A549 (cell line): Measurements from ENCODE around the gene TTLL11. TPM values are rescaled to one million over a fixed set of nuclear protein-coding genes. Genes with fewer than 3 reads are reported as not detected.

Experiments
- ATAC-seq, 2 experiments: fragments of 200-7000 bp in 1 of 2; fragments of >200 bp in 1 of 2; cut with Nextera tagmentation in 1 of 2; cut with Tn5 transposase in 1 of 2; 3 replicates each; pipeline versions ENCODE4 v1.8.0 to v1.9.1; 2018 to 2020; ENCODE audit warnings: mild to moderate bottlenecking in 1 of 2, moderate library complexity in 1 of 2
- CTCF ChIA-PET: fragments of 300-600 bp; sonication (Branson Sonifier 250); formaldehyde crosslinking; extraction: SDS; loops from one replicate; lab custom pipeline; 2021; ENCODE audit warnings: antibody characterized with exemption, inconsistent platforms; lab: Yijun Ruan, JAX
- POLR2A ChIA-PET: fragments of 350-600 bp; formaldehyde crosslinking; extraction: SDS; loops from one replicate; lab custom pipeline; 2021; ENCODE audit warnings: antibody characterized with exemption, inconsistent platforms; lab: Yijun Ruan, JAX
- DNase-seq, 2 experiments: peaks; one replicate each; pipeline versions ENCODE4 v3.0.0 to v3.0.0-alpha.2; 2011 to 2016; ENCODE audit warnings: low read depth in 1 of 2, low spot score in 1 of 2
- FAIRE-seq: peaks from 2 replicates; lab custom pipeline; 2011; peaks lifted over from hg19 to GRCh38; lab: Jason Lieb, UNC
- H3K27ac ChIP-seq, 2 experiments: fragments of >200 bp; sonication (Bioruptor Twin); formaldehyde crosslinking; 3 replicates each; pipeline ENCODE4 v1.5.1; 2016 to 2017
- H3K4me1 ChIP-seq: fragments of >200 bp; sonication (Bioruptor Twin); formaldehyde crosslinking; 3 replicates; pipeline ENCODE4 v1.6.1; 2016
- H3K4me2 ChIP-seq: fragments of >200 bp; sonication (Bioruptor Twin); formaldehyde crosslinking; 3 replicates; pipeline ENCODE4 v1.6.1; 2016
- H3K4me3 ChIP-seq: fragments of >200 bp; sonication (Bioruptor Twin); formaldehyde crosslinking; 3 replicates; pipeline ENCODE4 v1.5.1; 2016
- H3K9me3 ChIP-seq: fragments of >200 bp; sonication (Bioruptor Twin); formaldehyde crosslinking; 3 replicates; pipeline ENCODE4 v1.6.1; 2016
- BHLHE40 ChIP-seq: IDR thresholded peaks from 2 replicates; pipeline ENCODE4 v1.6.1; 2012; ENCODE audit warnings: low read depth, low read length, inconsistent platforms
- CBX2 ChIP-seq: fragments of 200-600 bp; sonication (generic); IDR thresholded peaks from 2 replicates; pipeline ENCODE4 v1.6.1; 2016; ENCODE audit warnings: low read depth, mild to moderate bottlenecking, borderline replicate concordance
- CEBPB ChIP-seq, 2 experiments: fragments of >200 bp in 1 of 2; sonication (Bioruptor Twin) in 1 of 2; formaldehyde crosslinking in 1 of 2; IDR thresholded peaks; 2 replicates each; pipeline ENCODE4 v1.6.1; 2012 to 2016
- CHD4 ChIP-seq: fragments of 200-600 bp; sonication (generic); IDR thresholded peaks from 2 replicates; pipeline ENCODE4 v1.6.1; 2016; ENCODE audit warnings: antibody characterized with exemption, mild to moderate bottlenecking, borderline replicate concordance
- EHF ChIP-seq: fragments of 250-450 bp; sonication (Bioruptor Pico); IDR thresholded peaks from 2 replicates; pipeline ENCODE4 v1.5.0; 2020; ENCODE audit warnings: mild to moderate bottlenecking
- EP300 ChIP-seq, 2 experiments: fragments of >200 bp; sonication (Bioruptor Twin); formaldehyde crosslinking; IDR thresholded peaks; 2 replicates in 1 of 2; 3 replicates in 1 of 2; pipeline ENCODE4 v1.6.1; 2016 to 2017
- ESRRA ChIP-seq: fragments of 150-350 bp; IDR thresholded peaks from 2 replicates; pipeline ENCODE4 v1.6.1; 2014; ENCODE audit warnings: mild to moderate bottlenecking, low read length, borderline replicate concordance
- FOSL2 ChIP-seq, 2 experiments: fragments of 450-650 bp in 1 of 2; fragments of >200 bp in 1 of 2; sonication (Bioruptor Twin) in 1 of 2; formaldehyde crosslinking; IDR thresholded peaks; 2 replicates each; pipeline versions ENCODE4 v1.5.0 to v1.6.1; 2016 to 2020; ENCODE audit warnings: mild to moderate bottlenecking in 1 of 2, moderate library complexity in 1 of 2
- GATA3 ChIP-seq: IDR thresholded peaks from 2 replicates; pipeline ENCODE4 v1.6.1; 2012; ENCODE audit warnings: borderline replicate concordance
- HOXA7 ChIP-seq: fragments of 250-450 bp; sonication (Bioruptor Pico); IDR thresholded peaks from 2 replicates; pipeline ENCODE4 v1.5.0; 2020; ENCODE audit warnings: mild to moderate bottlenecking, moderate library complexity
- HOXB13 ChIP-seq: fragments of 250-450 bp; sonication (Bioruptor Pico); IDR thresholded peaks from 2 replicates; pipeline ENCODE4 v1.5.0; 2020; ENCODE audit warnings: low read depth, mild to moderate bottlenecking, moderate library complexity
- HOXB5 ChIP-seq: fragments of 250-450 bp; sonication (Bioruptor Pico); IDR thresholded peaks from 2 replicates; pipeline ENCODE4 v1.5.0; 2020; ENCODE audit warnings: mild to moderate bottlenecking, moderate library complexity
- JUN ChIP-seq, 2 experiments: fragments of >200 bp; sonication (Bioruptor Twin); formaldehyde crosslinking; IDR thresholded peaks; 2 replicates in 1 of 2; 3 replicates in 1 of 2; pipeline ENCODE4 v1.6.1; 2016 to 2017
- KDM1A ChIP-seq: fragments of 200-600 bp; sonication (generic); IDR thresholded peaks from 2 replicates; pipeline ENCODE4 v1.6.1; 2016; ENCODE audit warnings: low read depth, mild to moderate bottlenecking
- MAFK ChIP-seq: fragments of 450-650 bp; IDR thresholded peaks from 2 replicates; pipeline ENCODE4 v1.6.1; 2014; ENCODE audit not compliant: partially characterized antibody
- MYC ChIP-seq: IDR thresholded peaks from 2 replicates; pipeline ENCODE4 v1.6.1; 2012; ENCODE audit warnings: mild to moderate bottlenecking, inconsistent platforms, low read length, improper control_type of control experiment, borderline replicate concordance
- NFE2L2 ChIP-seq: fragments of 150-350 bp; conservative IDR thresholded peaks from 2 replicates; pipeline ENCODE4 v1.6.1; 2014; ENCODE audit warnings: low read length
- NPAS2 ChIP-seq: fragments of 250-450 bp; sonication (Bioruptor Pico); IDR thresholded peaks from 2 replicates; pipeline ENCODE4 v1.8.0; 2022; ENCODE audit warnings: mild to moderate bottlenecking, moderate library complexity, borderline replicate concordance
- RCOR1 ChIP-seq: fragments of 150-350 bp; IDR thresholded peaks from 2 replicates; pipeline ENCODE4 v1.6.1; 2014; ENCODE audit warnings: antibody characterized with exemption, low read length, low read depth
- SREBF2 ChIP-seq: fragments of 450-650 bp; IDR thresholded peaks from 2 replicates; pipeline ENCODE4 v1.6.1; 2014; ENCODE audit warnings: mild to moderate bottlenecking, moderate library complexity
- TFCP2L1 ChIP-seq: fragments of 250-450 bp; sonication (Bioruptor Pico); IDR thresholded peaks from 2 replicates; pipeline ENCODE4 v1.5.0; 2021; ENCODE audit warnings: mild to moderate bottlenecking
- ZC3H11A ChIP-seq: fragments of 450-650 bp; IDR thresholded peaks from 2 replicates; pipeline ENCODE4 v1.6.1; 2014; ENCODE audit warnings: antibody characterized with exemption, mild to moderate bottlenecking
- ZFP36 ChIP-seq: fragments of 450-650 bp; IDR thresholded peaks from 2 replicates; pipeline ENCODE4 v1.6.1; 2014; ENCODE audit warnings: borderline replicate concordance; ENCODE audit not compliant: partially characterized antibody
- ZNF302 ChIP-seq: fragments of 250-450 bp; sonication (Bioruptor Pico); IDR thresholded peaks from 2 replicates; pipeline ENCODE4 v1.9.0; 2021; ENCODE audit warnings: inconsistent platforms, mild to moderate bottlenecking, moderate library complexity
- ZSCAN20 ChIP-seq: fragments of 250-450 bp; sonication (Bioruptor Pico); IDR thresholded peaks from 2 replicates; pipeline ENCODE4 v1.8.0; 2022; ENCODE audit warnings: mild to moderate bottlenecking, moderate library complexity
- WGBS: methylation state at CpG from one replicate; pipeline ENCODE4 v1.1.6; 2017; ENCODE audit errors: missing lambda C conversion rate; 5-methylcytosine and 5-hydroxymethylcytosine counted together
- polyA plus RNA-seq, 4 experiments: library from polyadenylated mRNA; depleted of rRNA in 3 of 4; stranded (reverse); fragments of >200 nt; fragmentation: RNase III in 1 of 4; extraction: RNeasy Plus Mini Kit Qiagen cat#74134 plus additional on column Dnase treatment in 1 of 4; gene quantifications; 2 replicates in 3 of 4; 3 replicates in 1 of 4; pipeline ENCODE4 v1.2.3, GENCODE V29; 2011 to 2017
- TF ChIP-seq, protein P1 (sequence below): IDR thresholded peaks from 2 replicates; pipeline ENCODE4 v1.6.1; 2012
- TF ChIP-seq, protein P2 (sequence below): IDR thresholded peaks from 2 replicates; pipeline ENCODE4 v1.6.1; 2012
- TF ChIP-seq, protein P3 (sequence below): fragments of 250-450 bp; sonication (Bioruptor Pico); IDR thresholded peaks from 2 replicates; pipeline ENCODE4 v1.5.0; 2020; ENCODE audit warnings: low read depth, mild to moderate bottlenecking, moderate library complexity
- TF ChIP-seq, protein P4 (sequence below): fragments of >200 bp; sonication (Bioruptor Twin); formaldehyde crosslinking; IDR thresholded peaks from 3 replicates; pipeline ENCODE4 v1.5.1; 2016
- TF ChIP-seq, protein P5 (sequence below): fragments of 250-450 bp; sonication (Bioruptor Pico); IDR thresholded peaks from 2 replicates; pipeline ENCODE4 v1.5.0; 2021; ENCODE audit warnings: mild to moderate bottlenecking, moderate library complexity, borderline replicate concordance

Gene TTLL11
- polyA plus RNA-seq, 2 of the 4 experiments (the other 2 are of a cell fraction): 1.8 to 2.6 TPM

DNA sequence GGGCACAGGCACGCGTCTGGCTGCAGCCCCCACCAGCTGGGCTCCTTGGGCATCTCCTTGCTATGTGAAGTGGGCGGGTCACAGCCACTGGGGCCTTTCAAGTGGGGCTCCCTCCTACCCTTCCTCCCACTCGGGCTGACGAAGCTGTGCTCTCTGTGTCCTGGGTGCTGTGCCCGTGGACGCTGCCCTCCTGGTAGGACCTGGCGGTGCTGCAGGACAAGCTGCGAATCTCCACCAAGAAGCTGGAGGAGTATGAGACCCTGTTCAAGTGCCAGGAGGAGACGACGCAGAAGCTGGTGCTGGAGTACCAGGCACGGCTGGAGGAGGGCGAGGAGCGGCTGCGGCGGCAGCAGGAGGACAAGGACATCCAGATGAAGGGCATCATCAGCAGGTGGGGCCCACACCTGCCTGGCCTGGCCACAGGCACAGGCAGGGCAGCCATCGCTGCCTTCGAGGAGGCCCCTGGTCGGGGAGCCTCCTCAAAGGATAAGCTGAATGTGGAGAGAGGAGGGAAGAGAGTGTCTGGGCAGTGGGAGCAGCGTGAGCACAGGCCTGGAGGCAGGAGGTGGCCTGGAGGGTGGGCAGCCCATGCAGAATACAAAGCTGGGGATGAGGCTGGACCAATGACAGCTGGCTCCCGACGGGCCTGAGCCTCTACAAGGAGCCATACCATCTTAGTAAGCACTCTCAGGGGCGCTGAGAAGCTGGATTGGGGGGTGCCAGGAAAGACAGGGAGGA lies 316.9 kb downstream of the TTLL11 start:
- no peak overlapping the region for H3K4me2 ChIP-seq
- 0 out of 3 replicates have a peak, but pooled peaks cover 2% of the 10 kb centered on the region for H3K9me3 ChIP-seq
- ATAC-seq (no peak), DNase-seq (no peak), FAIRE-seq (no peak)
- no peaks in the 10 kb centered on the region for H3K4me1 ChIP-seq
- H3K27ac ChIP-seq: no peak overlapping the region
- 95% methylated on average over 20 of the region's 23 CpGs for WGBS
- ChIA-PET POLR2A (no interaction called here), CTCF (interaction anchor here (1.1 to 1.2 kb wide), 2 partner anchors 10 to 11 kb away, joined by 3 to 5 read pairs; no protein-coding TSS in a partner anchor)
- TF ChIP-seq BHLHE40 (no peak), HOXB13 (CRISPR knock-in tag) (no peak), EHF (CRISPR knock-in tag) (no peak), NFE2L2 (no peak), RCOR1 (no peak), ZFP36 (no peak), ESRRA (no peak), CHD4 (no peak), TFCP2L1 (CRISPR knock-in tag) (no peak), JUN (IDR thresholded peaks at IDR 0.05) (no peak), ZC3H11A (no peak), HOXB5 (CRISPR knock-in tag) (no peak), SREBF2 (no peak), CEBPB (IDR thresholded peaks at IDR 0.05) (no peak), FOSL2 (IDR thresholded peaks at IDR 0.05) (no peak), FOSL2 (CRISPR knock-in tag; IDR thresholded peaks at IDR 0.05) (no peak)
- TF ChIP-seq, protein P1, sequence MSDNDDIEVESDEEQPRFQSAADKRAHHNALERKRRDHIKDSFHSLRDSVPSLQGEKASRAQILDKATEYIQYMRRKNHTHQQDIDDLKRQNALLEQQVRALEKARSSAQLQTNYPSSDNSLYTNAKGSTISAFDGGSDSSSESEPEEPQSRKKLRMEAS: no peak
- TF ChIP-seq, protein P2, sequence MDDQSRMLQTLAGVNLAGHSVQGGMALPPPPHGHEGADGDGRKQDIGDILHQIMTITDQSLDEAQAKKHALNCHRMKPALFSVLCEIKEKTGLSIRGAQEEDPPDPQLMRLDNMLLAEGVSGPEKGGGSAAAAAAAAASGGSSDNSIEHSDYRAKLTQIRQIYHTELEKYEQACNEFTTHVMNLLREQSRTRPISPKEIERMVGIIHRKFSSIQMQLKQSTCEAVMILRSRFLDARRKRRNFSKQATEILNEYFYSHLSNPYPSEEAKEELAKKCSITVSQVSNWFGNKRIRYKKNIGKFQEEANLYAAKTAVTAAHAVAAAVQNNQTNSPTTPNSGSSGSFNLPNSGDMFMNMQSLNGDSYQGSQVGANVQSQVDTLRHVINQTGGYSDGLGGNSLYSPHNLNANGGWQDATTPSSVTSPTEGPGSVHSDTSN: no peak
- TF ChIP-seq, protein P3, sequence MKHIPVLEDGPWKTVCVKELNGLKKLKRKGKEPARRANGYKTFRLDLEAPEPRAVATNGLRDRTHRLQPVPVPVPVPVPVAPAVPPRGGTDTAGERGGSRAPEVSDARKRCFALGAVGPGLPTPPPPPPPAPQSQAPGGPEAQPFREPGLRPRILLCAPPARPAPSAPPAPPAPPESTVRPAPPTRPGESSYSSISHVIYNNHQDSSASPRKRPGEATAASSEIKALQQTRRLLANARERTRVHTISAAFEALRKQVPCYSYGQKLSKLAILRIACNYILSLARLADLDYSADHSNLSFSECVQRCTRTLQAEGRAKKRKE (CRISPR knock-in tag): no peak
- no peak overlapping the region for H3K4me3 ChIP-seq

DNA sequence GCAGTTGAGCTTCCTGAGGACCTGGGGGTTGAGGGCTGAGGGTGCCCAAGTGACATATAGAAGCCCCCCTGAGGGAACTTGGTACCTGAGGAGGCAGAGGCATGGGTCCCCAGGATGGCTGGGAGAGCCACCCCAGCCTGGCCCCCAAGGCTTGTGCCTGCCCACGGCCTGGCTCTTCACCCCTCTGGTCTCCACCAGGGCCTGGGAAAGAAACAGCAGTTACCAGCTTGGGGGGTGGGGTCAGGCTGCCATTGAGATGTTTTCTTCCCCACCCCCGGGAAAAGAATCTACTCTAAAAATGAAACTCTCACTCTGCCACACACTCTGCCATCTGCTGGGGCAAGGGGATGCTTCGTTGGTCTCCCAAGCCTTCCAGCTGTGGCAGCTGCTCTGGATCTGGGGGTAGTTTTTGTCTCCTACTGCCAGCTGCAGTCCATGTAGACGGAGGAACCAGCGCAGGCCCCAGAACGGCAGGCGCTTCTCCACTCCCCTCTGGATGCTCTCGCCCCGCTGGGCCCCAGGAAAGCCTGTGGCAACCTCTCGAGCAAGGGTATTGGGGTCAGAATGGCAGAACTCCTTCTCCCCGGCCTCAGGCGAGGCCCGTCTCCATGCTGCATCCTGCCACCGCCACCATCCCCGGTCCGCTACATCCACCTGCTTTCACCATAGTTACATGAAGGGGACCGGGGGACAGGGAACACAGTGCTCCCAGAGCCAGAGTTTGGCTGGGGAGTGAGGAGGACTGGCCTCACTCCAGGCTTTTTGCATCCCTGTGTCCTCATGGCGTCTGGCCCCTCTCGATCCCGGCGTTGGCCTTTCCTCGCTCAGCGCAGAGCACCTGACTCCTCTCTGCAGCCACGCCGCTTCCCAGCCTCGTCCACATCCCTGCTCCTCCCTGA lies 318.1 kb downstream of the TTLL11 start:
- POLR2A ChIA-PET: no interaction called here
- CTCF ChIA-PET: interaction anchor here (0.9 to 1.8 kb wide), 5 partner anchors 9 to 172 kb away, joined by 3 to 5 read pairs (median 4); no protein-coding TSS in a partner anchor
- peak in 1 of 2 experiments; percentile 23; a peak in 1 of 6 replicates for ATAC-seq
- FAIRE-seq: no peak
- 0 out of 3 replicates have a peak, but pooled peaks cover 2% of the 10 kb centered on the region for H3K9me3 ChIP-seq
- H3K4me2 ChIP-seq: no peak overlapping the region
- 90% methylated on average over 26 of the region's 26 CpGs for WGBS
- H3K27ac ChIP-seq: no peak overlapping the region
- H3K4me3 ChIP-seq: no peak overlapping the region
- no peaks in the 10 kb centered on the region for H3K4me1 ChIP-seq
- DNase-seq: no peak
- no peak for TF ChIP-seq ZSCAN20 (CRISPR knock-in tag)
- TF ChIP-seq GATA3: no peak
- TF ChIP-seq HOXB13 (CRISPR knock-in tag): no peak
- TF ChIP-seq EP300 (IDR thresholded peaks at IDR 0.05): no peak
- no peak for TF ChIP-seq KDM1A
- no peak for TF ChIP-seq MAFK
- TF ChIP-seq EHF (CRISPR knock-in tag): no peak
- TF ChIP-seq, protein P4, sequence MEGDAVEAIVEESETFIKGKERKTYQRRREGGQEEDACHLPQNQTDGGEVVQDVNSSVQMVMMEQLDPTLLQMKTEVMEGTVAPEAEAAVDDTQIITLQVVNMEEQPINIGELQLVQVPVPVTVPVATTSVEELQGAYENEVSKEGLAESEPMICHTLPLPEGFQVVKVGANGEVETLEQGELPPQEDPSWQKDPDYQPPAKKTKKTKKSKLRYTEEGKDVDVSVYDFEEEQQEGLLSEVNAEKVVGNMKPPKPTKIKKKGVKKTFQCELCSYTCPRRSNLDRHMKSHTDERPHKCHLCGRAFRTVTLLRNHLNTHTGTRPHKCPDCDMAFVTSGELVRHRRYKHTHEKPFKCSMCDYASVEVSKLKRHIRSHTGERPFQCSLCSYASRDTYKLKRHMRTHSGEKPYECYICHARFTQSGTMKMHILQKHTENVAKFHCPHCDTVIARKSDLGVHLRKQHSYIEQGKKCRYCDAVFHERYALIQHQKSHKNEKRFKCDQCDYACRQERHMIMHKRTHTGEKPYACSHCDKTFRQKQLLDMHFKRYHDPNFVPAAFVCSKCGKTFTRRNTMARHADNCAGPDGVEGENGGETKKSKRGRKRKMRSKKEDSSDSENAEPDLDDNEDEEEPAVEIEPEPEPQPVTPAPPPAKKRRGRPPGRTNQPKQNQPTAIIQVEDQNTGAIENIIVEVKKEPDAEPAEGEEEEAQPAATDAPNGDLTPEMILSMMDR: no peak
- no peak for TF ChIP-seq HOXA7 (CRISPR knock-in tag)
- no peak for TF ChIP-seq ZNF302
- no peak for TF ChIP-seq NPAS2
- TF ChIP-seq MYC: no peak
- TF ChIP-seq SREBF2: no peak
- TF ChIP-seq, protein P5, sequence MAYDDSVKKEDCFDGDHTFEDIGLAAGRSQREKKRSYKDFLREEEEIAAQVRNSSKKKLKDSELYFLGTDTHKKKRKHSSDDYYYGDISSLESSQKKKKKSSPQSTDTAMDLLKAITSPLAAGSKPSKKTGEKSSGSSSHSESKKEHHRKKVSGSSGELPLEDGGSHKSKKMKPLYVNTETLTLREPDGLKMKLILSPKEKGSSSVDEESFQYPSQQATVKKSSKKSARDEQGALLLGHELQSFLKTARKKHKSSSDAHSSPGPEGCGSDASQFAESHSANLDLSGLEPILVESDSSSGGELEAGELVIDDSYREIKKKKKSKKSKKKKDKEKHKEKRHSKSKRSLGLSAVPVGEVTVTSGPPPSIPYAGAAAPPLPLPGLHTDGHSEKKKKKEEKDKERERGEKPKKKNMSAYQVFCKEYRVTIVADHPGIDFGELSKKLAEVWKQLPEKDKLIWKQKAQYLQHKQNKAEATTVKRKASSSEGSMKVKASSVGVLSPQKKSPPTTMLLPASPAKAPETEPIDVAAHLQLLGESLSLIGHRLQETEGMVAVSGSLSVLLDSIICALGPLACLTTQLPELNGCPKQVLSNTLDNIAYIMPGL (CRISPR knock-in tag): no peak
- TF ChIP-seq CBX2: no peak
